Activated naive CD4-positive, alpha-beta T cell treated with anti-CD3 and anti-CD28 coated beads for 36 hours (primary cell): Measurements from ENCODE around the gene LDOC1. TPM values are rescaled to one million over a fixed set of nuclear protein-coding genes. Genes with fewer than 3 reads are reported as not detected.
A peak's percentile ranks its signal among the peaks of the same experiment; 100 is the strongest.
"Not testable (repeated sequence)": the region's sequence is repeated elsewhere in the genome, so short reads cannot be mapped to it uniquely, and the experiment has no call there.

Experiments used
- CTCF ChIA-PET: fragments of 350-600 bp; sonication (Branson Sonifier 250); formaldehyde crosslinking; loops from one replicate; lab custom pipeline; 2021; ENCODE audit warnings: antibody characterized with exemption; lab: Charles Lee
- DNase-seq: peaks from one replicate; pipeline ENCODE4 v3.0.0-alpha.2; 2020
- H3K27ac Mint-ChIP-seq: one replicate; pipeline ENCODE4 v1.8.0; 2021; ENCODE audit warnings: mild to moderate bottlenecking, mixed read lengths
- H3K27me3 Mint-ChIP-seq: one replicate; pipeline ENCODE4 v1.8.0; 2021; ENCODE audit warnings: low read depth, mixed read lengths
- H3K36me3 Mint-ChIP-seq: one replicate; pipeline ENCODE4 v1.8.0; 2021; ENCODE audit warnings: low read depth, mixed read lengths
- H3K4me1 Mint-ChIP-seq: one replicate; pipeline ENCODE4 v1.8.0; 2021; ENCODE audit warnings: low read depth, mixed read lengths
- H3K4me3 Mint-ChIP-seq: one replicate; pipeline ENCODE4 v1.8.0; 2021; ENCODE audit warnings: mild to moderate bottlenecking, moderate library complexity, mixed read lengths
- H3K9me3 Mint-ChIP-seq: one replicate; pipeline ENCODE4 v1.8.0; 2021; ENCODE audit warnings: mixed read lengths
- intact Hi-C: fragments of 100-400 bp; cut with micrococcal nuclease; formaldehyde crosslinking; loops from one replicate; pipeline ENCODE4 v1.15.1; 2023
- total RNA-seq, 2 experiments: library from RNA; stranded (reverse); gene quantifications; one replicate each; pipeline ENCODE4 v1.2.3, GENCODE V29; 2021

Gene LDOC1
- total RNA-seq: 1 to 10 TPM; 5.4 to 6.9 TPM

DNA sequence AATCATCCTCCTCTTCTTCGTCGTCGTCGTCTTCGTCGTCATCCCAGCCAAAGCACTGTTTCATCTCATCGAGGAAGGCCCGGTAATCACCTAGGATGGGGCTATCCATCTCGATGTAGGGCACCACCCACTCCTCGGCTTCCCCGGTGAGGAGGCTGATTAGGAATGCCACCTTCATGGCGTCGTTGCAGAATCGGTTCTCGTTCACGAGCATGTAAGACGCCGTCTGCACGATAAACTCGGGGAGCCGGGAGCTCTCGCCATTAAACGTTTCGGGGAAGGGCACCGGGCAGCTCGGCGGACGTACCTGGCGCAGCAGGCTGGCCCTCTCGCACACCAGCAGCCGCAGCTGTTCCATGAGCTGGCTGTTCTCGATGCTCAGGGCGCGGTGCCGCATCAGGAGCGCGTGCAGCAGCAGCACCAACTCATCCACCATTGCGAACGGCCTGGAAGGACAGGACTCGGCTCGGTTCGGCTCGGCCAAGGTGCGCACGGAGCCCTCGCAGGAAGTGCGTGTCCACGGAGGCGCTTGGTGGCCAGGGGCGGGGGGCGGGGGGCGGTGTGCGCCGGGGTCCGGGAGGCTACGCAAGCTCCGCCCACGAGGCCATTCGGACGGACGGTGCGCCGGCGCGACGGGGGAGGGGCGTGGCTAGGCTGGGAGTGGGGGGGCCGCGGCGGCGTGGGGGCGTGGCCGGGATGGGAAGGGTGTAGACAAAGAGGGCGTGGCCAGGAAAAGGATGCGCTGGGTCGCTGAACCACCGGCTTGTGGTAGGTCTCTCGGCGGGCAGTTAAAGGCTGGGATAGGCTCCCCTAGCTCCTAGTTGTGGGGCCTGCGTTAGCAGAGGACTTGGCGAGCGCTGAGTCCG, at the start of gene LDOC1:
TSS of gene LDOC1 (minus strand) at position 544 of the 866 bp plus-strand sequence. CDS start at position 436, 108 bp downstream.
- Mint-ChIP-seq H3K4me3 (peak within 1 kb of the TSS; percentile 72), H3K36me3 (peaks cover 3% of the 10 kb centered on the region), H3K4me1 (peaks cover 9% of the 10 kb centered on the region), H3K9me3 (no peaks in the 10 kb centered on the region), H3K27ac (no peak within 1 kb of the TSS), H3K27me3 (no peaks in the 10 kb centered on the region)
- intact Hi-C loops: loop anchor here (10.0 kb wide), 1 partner anchor 262 kb away; no protein-coding TSS in a partner anchor
- CTCF ChIA-PET: no interaction called here
- DNase-seq: peak; percentile 78

DNA sequence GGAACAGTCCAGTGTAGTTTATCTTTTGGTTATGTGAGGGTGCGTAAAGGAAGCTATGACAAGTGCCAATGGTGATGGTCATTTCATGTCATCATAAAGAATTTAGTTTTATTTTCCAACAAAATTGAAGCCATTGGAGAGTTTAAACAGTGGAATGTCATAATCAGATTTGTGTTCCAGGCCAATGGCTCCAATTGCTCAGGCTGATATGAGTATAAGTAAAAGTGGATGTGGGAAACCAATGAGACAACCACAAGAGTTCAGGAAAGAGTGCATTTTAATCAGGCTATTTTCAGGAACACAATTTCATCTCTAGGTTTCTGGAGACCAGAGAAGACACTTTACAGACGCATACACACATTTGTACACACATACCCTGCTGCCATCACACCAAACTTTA, 44.7 kb upstream of the LDOC1 start:
- no peak for DNase-seq
- H3K4me3 Mint-ChIP-seq: no peak overlapping the region
- CTCF ChIA-PET: no interaction called here
- no peaks in the 10 kb centered on the region for H3K9me3 Mint-ChIP-seq
- H3K4me1 Mint-ChIP-seq: no peaks in the 10 kb centered on the region
- H3K27me3 Mint-ChIP-seq: no peaks in the 10 kb centered on the region
- H3K36me3 Mint-ChIP-seq: no peaks in the 10 kb centered on the region
- intact Hi-C loops: no loop called here
- H3K27ac Mint-ChIP-seq: no peak overlapping the region

DNA sequence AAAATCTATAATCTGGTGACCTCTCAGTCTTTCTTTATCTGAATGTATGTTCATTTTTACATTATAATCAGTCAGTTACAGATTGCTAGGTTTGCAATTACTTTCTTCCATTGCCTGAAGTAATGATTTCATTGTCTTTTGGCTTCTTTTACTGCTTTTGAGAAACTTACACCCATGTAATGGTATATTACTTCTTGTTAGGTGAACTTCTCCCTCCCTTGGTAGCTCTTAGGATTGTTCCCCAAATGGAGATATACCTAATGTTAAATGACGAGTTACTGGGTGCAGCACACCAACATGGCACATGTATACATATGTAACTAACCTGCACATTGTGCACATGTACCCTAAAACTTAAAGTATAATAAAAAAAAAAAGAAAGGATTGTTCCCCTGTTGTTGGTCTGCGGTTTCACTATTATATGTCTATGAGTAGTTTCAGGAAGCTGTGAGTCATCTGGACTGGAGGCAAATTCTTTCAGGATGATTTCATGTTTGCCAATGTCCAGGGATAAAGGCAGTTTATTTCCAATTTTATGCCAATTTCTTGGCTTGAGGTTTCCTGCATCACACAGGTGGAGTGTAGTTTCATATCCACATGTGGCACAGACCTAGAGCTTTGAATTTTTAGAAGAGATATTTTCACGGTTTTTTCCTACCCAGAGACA, 43.5 kb upstream of the LDOC1 start:
- H3K4me3 Mint-ChIP-seq: no peak overlapping the region
- no peaks in the 10 kb centered on the region for H3K9me3 Mint-ChIP-seq
- CTCF ChIA-PET: no interaction called here
- H3K27me3 Mint-ChIP-seq: no peaks in the 10 kb centered on the region
- no peak for DNase-seq
- H3K4me1 Mint-ChIP-seq: no peaks in the 10 kb centered on the region
- intact Hi-C loops: no loop called here
- H3K36me3 Mint-ChIP-seq: no peaks in the 10 kb centered on the region
- no peak overlapping the region for H3K27ac Mint-ChIP-seq

DNA sequence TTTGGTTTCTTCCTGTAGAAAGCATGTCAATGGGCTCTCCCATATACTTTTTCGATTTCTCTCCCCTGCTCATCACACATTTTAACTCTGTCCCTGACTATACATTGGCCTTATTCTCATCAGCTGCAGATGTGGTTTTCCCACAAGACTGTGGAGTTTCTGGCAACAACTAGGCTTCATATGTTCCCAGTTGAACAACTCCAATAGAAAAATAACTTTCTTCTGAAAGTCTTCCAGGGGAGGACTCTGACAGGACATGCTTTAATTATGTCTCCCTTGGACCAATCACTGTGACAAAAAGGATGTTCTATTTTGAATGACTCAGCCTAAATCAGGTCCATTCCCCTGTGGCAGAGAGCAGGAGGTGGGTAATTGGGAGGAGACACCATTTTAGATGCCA, 37.3 kb upstream of the LDOC1 start:
- DNase-seq: no peak
- H3K27ac Mint-ChIP-seq: no peak overlapping the region
- CTCF ChIA-PET: interaction anchor here (0.9 kb wide), 1 partner anchor 454 kb away, joined by 3 read pairs; no protein-coding TSS in a partner anchor
- no peaks in the 10 kb centered on the region for H3K4me1 Mint-ChIP-seq
- H3K27me3 Mint-ChIP-seq: no peaks in the 10 kb centered on the region
- no peaks in the 10 kb centered on the region for H3K9me3 Mint-ChIP-seq
- no peak overlapping the region for H3K4me3 Mint-ChIP-seq
- no peaks in the 10 kb centered on the region for H3K36me3 Mint-ChIP-seq
- intact Hi-C loops: no loop called here

DNA sequence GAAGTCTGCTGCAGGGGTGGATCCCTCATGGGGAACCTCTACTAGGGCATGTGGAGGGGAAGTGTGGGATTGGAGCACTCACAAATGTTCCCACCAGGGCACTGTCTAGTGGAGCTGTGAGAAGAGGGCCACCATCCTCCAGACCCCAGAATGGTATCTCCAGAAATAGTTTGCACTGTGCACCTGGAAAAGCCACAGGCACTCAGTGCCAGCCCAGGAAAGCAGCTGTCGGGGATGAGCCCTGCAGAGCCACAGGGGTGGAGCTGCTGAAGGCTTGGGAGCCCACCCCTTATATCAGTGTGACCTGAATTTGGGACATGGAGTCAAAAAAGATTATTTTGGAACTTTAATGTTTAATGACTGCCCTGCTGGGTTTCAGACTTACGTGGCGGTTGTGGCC, 25.0 kb upstream of the LDOC1 start:
- no peak overlapping the region for H3K4me3 Mint-ChIP-seq
- H3K4me1 Mint-ChIP-seq: no peaks in the 10 kb centered on the region
- intact Hi-C loops: no loop called here
- CTCF ChIA-PET: no interaction called here
- no peak for DNase-seq
- H3K36me3 Mint-ChIP-seq: no peaks in the 10 kb centered on the region
- no peak overlapping the region for H3K27ac Mint-ChIP-seq
- no peaks in the 10 kb centered on the region for H3K9me3 Mint-ChIP-seq
- H3K27me3 Mint-ChIP-seq: no peaks in the 10 kb centered on the region

DNA sequence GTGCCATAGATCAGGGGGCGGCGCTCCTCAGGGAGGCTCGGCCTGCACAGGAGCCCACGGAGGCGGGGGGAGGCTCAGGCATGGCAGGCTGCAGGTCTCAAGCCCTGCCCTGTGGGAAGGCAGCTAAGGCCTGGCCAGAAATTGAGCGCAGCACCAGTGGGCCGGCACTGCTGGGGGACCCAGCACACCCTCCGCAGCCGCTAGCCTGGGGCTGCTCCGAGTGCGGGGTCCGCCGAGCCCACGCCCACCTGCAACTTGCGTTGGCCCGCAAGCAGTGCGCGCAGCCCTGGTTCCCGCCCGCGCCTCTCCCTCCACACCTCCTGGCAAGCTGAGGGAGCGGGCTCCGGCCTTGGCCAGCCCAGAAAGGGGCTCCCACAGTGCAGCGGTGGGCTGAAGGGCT, 11.6 kb upstream of the LDOC1 start:
- H3K36me3 Mint-ChIP-seq, intact Hi-C loops, CTCF ChIA-PET, H3K27me3 Mint-ChIP-seq, H3K4me3 Mint-ChIP-seq, DNase-seq, H3K9me3 Mint-ChIP-seq, H3K27ac Mint-ChIP-seq, H3K4me1 Mint-ChIP-seq: not testable (repeated sequence)

DNA sequence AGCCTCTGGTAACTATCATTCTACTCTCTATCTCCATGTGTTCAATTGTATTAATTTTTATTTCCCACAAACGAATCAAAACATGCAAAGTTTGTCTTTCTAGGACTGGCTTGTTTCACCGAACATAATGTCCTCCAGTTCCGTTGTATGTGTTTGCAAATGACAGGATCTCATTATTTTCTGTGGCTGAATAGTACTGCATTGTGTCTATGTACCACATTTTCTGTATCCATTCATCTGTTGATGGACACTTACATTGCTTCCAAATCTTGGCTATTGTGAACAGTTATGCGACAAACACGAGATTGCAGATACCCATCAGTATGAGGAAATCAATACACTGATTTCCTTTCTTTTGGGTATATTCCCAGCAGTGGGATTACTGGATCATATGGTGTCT, 8.4 kb upstream of the LDOC1 start:
- intact Hi-C loops: no loop called here
- Mint-ChIP-seq H3K4me1 (no peaks in the 10 kb centered on the region), H3K27ac (no peak overlapping the region), H3K36me3 (no peaks in the 10 kb centered on the region), H3K27me3 (no peaks in the 10 kb centered on the region), H3K9me3 (no peaks in the 10 kb centered on the region), H3K4me3 (no peak overlapping the region)
- no peak for DNase-seq
- CTCF ChIA-PET: no interaction called here

DNA sequence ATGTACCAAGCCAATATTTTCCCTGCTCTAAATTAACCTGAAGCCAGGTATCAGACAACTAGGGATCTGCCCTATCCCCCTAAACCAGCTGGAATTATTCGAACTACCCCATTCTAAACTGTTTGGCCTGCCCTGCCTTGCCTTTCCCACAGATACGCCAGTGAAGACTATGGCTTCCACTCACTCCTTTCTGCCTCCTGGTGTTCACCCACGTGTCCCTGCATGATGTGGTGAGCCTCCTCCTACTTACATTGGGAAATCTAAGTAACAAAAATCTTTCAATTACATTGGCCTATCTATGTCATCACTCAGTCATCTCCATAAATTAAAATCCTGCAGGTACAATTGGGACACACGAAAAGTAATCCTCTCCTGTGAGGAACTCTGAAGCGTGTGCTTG, 6.1 kb upstream of the LDOC1 start:
- Mint-ChIP-seq H3K9me3 (no peaks in the 10 kb centered on the region), H3K27ac (no peak overlapping the region), H3K4me3 (no peak overlapping the region), H3K27me3 (no peaks in the 10 kb centered on the region), H3K4me1 (no peaks in the 10 kb centered on the region), H3K36me3 (no peaks in the 10 kb centered on the region)
- intact Hi-C loops: no loop called here
- DNase-seq: no peak
- CTCF ChIA-PET: no interaction called here

DNA sequence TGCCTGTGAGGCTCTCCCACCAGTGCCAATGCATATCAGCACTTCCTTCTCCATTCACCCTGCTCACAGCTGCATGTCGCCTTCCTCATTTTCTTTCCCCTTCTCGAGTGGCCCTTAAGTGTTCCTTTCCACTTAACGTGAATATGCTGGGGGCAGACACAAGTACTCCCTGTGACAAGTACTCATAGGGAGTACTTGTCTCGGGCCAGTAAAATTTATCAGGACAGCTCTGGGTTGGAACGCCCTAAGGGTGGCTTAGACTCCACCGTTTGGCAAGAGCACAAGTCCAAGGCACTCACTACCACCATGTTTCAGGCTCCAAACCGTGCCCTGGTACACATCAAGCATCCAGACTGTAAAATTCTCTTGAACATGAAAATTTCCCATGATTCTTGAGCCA, 3.9 kb upstream of the LDOC1 start:
- Mint-ChIP-seq H3K27me3 (no peaks in the 10 kb centered on the region), H3K36me3 (no peaks in the 10 kb centered on the region), H3K27ac (no peak overlapping the region), H3K4me1 (peaks cover 4% of the 10 kb centered on the region), H3K9me3 (no peaks in the 10 kb centered on the region), H3K4me3 (no peak overlapping the region)
- CTCF ChIA-PET: no interaction called here
- DNase-seq: no peak
- intact Hi-C loops: no loop called here

DNA sequence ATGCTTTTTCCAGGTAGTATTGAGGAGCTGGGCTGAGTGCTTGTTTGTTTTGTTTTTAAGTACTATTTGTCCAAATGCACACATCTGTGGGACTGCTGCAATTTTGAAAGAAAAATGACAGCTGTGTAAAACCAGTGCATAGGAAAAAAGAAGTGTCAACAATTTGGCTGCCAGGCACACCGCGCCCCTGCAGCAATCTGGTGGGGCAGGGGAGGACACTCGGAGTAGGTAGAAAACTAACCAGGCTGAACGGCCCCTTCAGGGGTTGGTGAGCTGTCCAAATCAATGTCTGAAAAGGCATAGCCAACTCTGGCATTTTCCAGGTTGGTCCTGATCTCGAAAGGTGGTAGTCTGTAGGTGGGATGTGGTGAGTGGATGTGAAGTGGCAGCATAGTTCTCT, 1.1 kb downstream of the LDOC1 start:
- intact Hi-C loops: loop anchor here (10.0 kb wide), 1 partner anchor 261 kb away; no protein-coding TSS in a partner anchor
- CTCF ChIA-PET: no interaction called here

DNA sequence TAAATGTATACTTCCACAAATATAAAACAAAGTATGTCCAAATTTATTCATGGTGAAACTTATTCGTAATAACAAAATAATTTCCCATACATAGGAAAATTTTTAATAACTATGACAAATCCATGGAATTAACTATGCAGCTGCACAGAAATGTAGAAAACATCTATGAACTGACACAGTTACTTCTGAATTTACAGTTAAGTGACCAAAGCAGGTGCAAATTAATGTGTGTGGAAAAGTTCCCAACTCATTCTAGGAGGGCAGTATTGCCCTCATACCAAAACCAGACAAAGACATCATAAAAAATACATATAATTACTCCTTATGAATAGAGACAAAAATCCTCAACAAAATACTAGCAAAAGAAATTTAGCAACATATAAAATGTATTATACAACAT, 12.5 kb downstream of the LDOC1 start:
- intact Hi-C loops: no loop called here
- Mint-ChIP-seq H3K27ac (no peak overlapping the region), H3K4me3 (no peak overlapping the region), H3K27me3 (no peaks in the 10 kb centered on the region), H3K9me3 (no peaks in the 10 kb centered on the region), H3K4me1 (no peaks in the 10 kb centered on the region), H3K36me3 (peaks cover 2% of the 10 kb centered on the region)
- CTCF ChIA-PET: no interaction called here
- no peak for DNase-seq

More for the DNA sequence above, 1.1 kb downstream of the LDOC1 start:
- peak overlapping the region; percentile 72 for H3K4me3 Mint-ChIP-seq
- H3K36me3 Mint-ChIP-seq: peaks cover 3% of the 10 kb centered on the region
- H3K27ac Mint-ChIP-seq: no peak overlapping the region
- no peak for DNase-seq
- peaks cover 9% of the 10 kb centered on the region for H3K4me1 Mint-ChIP-seq
- no peaks in the 10 kb centered on the region for H3K27me3 Mint-ChIP-seq
- no peaks in the 10 kb centered on the region for H3K9me3 Mint-ChIP-seq

DNA sequence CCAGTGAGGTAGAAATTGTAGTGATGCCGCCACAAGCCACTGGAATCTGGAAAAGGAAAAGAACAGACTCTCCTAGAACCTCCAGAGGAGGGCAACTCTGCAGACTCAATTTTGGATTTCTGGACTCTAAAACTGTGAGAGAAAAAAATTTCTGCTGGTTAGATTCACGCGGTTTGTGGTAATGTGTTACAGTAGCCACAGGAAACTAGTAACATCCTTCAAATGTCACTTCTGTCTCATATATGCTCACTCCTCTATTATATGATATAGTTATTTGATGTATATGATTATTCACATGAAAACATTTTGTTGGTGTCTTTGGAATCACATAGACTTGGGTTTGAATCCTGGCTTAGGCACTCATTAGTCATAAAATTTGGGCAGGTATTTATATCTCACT, 18.8 kb downstream of the LDOC1 start:
- peaks cover 11% of the 10 kb centered on the region for H3K36me3 Mint-ChIP-seq
- no peak overlapping the region for H3K4me3 Mint-ChIP-seq
- no peaks in the 10 kb centered on the region for H3K27me3 Mint-ChIP-seq
- no peak overlapping the region for H3K27ac Mint-ChIP-seq
- H3K9me3 Mint-ChIP-seq: peaks cover 20% of the 10 kb centered on the region
- intact Hi-C loops: no loop called here
- peaks cover 4% of the 10 kb centered on the region for H3K4me1 Mint-ChIP-seq
- CTCF ChIA-PET: no interaction called here
- no peak for DNase-seq

DNA sequence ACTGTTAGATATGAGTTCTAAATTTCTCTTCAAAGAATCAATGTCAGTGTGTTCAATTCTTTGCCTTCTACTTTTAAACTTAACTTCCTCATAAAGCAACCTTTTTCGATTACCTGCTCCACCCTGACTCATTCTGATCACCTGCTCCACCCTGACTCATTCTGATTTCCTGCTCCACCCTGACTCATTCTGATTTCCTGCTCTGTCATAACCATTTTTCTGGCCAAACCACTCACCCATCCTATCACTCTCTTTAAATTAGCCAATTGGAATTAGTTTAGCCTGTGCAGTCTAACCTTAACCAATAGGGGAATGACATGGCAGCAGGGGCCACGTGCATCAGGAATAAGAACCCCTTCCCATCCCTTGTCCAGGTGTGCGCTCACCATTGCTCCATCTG, 21.7 kb downstream of the LDOC1 start:
- H3K4me1 Mint-ChIP-seq, H3K27me3 Mint-ChIP-seq, intact Hi-C loops, H3K27ac Mint-ChIP-seq, CTCF ChIA-PET, H3K4me3 Mint-ChIP-seq: not testable (repeated sequence)
- peaks cover 11% of the 10 kb centered on the region for H3K36me3 Mint-ChIP-seq
- peak; percentile 7 for DNase-seq
- peaks cover 25% of the 10 kb centered on the region for H3K9me3 Mint-ChIP-seq
